GM12865 (cell line): ENCODE measurements around the gene HSD11B2.

Source experiments
- DNase-seq: peaks from one replicate; pipeline ENCODE4 v3.0.0; 2010; ENCODE audit warnings: low read depth
- H3K4me3 ChIP-seq: 2 replicates; pipeline ENCODE4 v1.5.1; 2011; ENCODE audit warnings: mild to moderate bottlenecking, low read depth, low read length, control low read depth
- CTCF ChIP-seq: IDR thresholded peaks from 2 replicates; pipeline ENCODE4 v1.5.1; 2011; ENCODE audit warnings: low read length, control low read depth, low read depth, inconsistent platforms; ENCODE audit not compliant: insufficient read depth; ENCODE audit errors: missing control alignments

HSD11B2 gene

GRCh38 chr16:67419502-67419901 lies 11.4 kb upstream of the HSD11B2 start:
- DNase-seq: no peak
- no peak for TF ChIP-seq CTCF
- H3K4me3 ChIP-seq: no peak overlapping the region

GRCh38 chr16:67419931-67420330 lies 11.0 kb upstream of the HSD11B2 start:
- no peak overlapping the region for H3K4me3 ChIP-seq
- no peak for TF ChIP-seq CTCF
- no peak for DNase-seq

- DNase-seq: no peak
- TF ChIP-seq CTCF: no peak
- no peak overlapping the region for H3K4me3 ChIP-seq
These were observed 9.9 kb upstream of the HSD11B2 start for GRCh38 chr16:67421030-67421429.

- H3K4me3 ChIP-seq: no peak overlapping the region
- no peak for TF ChIP-seq CTCF
- no peak for DNase-seq
These were observed 7.9 kb upstream of the HSD11B2 start for GRCh38 chr16:67423015-67423414.

- DNase-seq: no peak
- no peak for TF ChIP-seq CTCF
These were observed 7.2 kb upstream of the HSD11B2 start for GRCh38 chr16:67423611-67424260.

GRCh38 chr16:67424261-67424615 lies 6.7 kb upstream of the HSD11B2 start:
- no peak overlapping the region for H3K4me3 ChIP-seq
- TF ChIP-seq CTCF: no peak
- DNase-seq: no peak

More at GRCh38 chr16:67423611-67424260, 7.2 kb upstream of the HSD11B2 start:
- no peak overlapping the region for H3K4me3 ChIP-seq

- no peak overlapping the region for H3K4me3 ChIP-seq
- DNase-seq: no peak
These were observed 5.9 kb upstream of the HSD11B2 start for GRCh38 chr16:67425061-67425460.

More at GRCh38 chr16:67425061-67425460, 5.9 kb upstream of the HSD11B2 start:
- no peak for TF ChIP-seq CTCF
